ENCODE data around the gene GALNTL6.

DNA sequence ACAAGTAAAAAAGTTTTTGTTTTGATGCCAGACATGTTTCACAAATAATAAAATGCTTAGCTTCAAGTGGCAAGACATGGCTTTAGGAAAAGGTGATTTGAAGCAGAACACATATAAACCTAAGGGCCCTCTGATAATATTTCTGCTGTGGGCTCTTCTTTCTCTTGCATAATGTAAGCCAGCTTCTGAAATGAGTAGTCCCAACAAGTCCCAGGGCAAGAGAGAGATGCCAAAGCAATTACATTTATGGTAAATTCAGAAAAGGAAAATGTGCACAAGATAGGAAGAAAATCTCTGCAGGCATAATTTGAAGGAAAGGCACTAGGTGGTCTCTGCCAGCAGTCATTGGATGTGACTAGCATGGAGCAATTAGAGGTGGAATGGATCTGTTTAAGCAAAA, 1184.7 kb downstream of the GALNTL6 start:
- TF ChIP-seq SP1 (IDR thresholded peaks at IDR 0.05), result no peak
- no peak for TF ChIP-seq FOXM1 (IDR thresholded peaks at IDR 0.05; ENCODE audit: borderline replicate concordance)
- no peak for TF ChIP-seq SUZ12 (IDR thresholded peaks at IDR 0.05)
- TF ChIP-seq BHLHE40 (IDR thresholded peaks at IDR 0.05; ENCODE audit: borderline replicate concordance), result no peak
- no peak for TF ChIP-seq ELF4 (IDR thresholded peaks at IDR 0.05)
- TF ChIP-seq, protein P1, sequence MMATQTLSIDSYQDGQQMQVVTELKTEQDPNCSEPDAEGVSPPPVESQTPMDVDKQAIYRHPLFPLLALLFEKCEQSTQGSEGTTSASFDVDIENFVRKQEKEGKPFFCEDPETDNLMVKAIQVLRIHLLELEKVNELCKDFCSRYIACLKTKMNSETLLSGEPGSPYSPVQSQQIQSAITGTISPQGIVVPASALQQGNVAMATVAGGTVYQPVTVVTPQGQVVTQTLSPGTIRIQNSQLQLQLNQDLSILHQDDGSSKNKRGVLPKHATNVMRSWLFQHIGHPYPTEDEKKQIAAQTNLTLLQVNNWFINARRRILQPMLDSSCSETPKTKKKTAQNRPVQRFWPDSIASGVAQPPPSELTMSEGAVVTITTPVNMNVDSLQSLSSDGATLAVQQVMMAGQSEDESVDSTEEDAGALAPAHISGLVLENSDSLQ (IDR thresholded peaks at IDR 0.05), result no peak
- TF ChIP-seq HDGF (IDR thresholded peaks at IDR 0.05; ENCODE audit: borderline replicate concordance), result no peak
- TF ChIP-seq FOXA1 (IDR thresholded peaks at IDR 0.05), result no peak
- TF ChIP-seq ZNF384 (IDR thresholded peaks at IDR 0.05), result no peak
- no peak for TF ChIP-seq LEF1 (IDR thresholded peaks at IDR 0.05; ENCODE audit: borderline replicate concordance)
